IMR-90 (cell line): ENCODE results near the gene USP10.

Source experiments
- POLR2A ChIP-seq: IDR thresholded peaks from 2 replicates; pipeline ENCODE4 v1.6.1; 2012; ENCODE audit warnings: mild to moderate bottlenecking, low read depth, low read length
- RAD21 ChIP-seq: IDR thresholded peaks from 2 replicates; pipeline ENCODE4 v1.6.1; 2012; ENCODE audit warnings: low read length, improper control_type of control experiment
- TF ChIP-seq, protein P1 (sequence below): conservative IDR thresholded peaks from 2 replicates; pipeline ENCODE4 v1.5.1; 2012; ENCODE audit warnings: mild to moderate bottlenecking, low read depth, low read length, improper control_type of control experiment

DNA sequence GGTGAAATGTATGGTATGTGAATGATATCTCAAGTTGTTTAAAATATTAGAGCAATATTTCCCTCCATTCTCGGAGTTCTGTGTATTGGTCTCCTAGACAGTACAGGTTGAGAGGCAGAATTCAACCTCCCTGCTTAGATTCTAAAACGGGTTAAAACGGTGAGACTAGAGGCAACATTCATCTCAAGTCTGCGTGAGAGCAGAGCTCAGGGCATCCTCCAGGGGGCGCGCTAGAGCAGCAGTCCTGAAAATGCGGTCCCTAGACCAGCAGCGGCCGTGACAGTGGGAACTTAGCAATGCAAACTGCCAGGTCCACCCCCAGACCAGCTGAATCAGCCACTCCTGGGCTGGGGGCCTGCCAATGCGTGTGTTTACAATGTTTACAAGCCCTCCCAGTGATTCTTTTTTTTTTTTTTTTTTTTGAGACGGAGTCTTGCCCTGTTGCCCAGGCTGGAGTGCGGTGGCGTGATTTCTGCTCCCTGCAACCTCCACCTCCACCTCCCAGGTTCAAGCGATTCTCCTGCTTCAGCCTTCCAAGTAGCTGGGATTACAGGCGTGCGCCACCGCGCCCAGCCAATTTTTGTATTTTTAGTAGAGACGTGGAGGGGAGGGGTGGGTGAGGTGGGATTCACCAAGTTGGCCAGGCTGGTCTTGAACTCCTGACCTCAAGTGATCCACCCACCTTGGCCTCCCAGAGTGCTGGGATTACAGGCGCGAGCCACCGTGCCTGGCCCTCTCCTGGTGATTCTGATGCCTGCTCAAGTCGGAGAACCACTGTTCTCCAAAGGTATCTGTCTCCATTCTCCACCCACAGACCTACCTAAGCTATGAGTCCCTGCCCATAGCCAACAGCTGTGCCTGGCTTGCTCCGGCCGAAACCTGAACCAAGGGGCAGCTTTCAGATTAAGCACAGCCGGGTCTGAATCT lies 27.3 kb upstream of the USP10 start:
- TF ChIP-seq, protein P1, sequence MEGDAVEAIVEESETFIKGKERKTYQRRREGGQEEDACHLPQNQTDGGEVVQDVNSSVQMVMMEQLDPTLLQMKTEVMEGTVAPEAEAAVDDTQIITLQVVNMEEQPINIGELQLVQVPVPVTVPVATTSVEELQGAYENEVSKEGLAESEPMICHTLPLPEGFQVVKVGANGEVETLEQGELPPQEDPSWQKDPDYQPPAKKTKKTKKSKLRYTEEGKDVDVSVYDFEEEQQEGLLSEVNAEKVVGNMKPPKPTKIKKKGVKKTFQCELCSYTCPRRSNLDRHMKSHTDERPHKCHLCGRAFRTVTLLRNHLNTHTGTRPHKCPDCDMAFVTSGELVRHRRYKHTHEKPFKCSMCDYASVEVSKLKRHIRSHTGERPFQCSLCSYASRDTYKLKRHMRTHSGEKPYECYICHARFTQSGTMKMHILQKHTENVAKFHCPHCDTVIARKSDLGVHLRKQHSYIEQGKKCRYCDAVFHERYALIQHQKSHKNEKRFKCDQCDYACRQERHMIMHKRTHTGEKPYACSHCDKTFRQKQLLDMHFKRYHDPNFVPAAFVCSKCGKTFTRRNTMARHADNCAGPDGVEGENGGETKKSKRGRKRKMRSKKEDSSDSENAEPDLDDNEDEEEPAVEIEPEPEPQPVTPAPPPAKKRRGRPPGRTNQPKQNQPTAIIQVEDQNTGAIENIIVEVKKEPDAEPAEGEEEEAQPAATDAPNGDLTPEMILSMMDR = peak; percentile 89
- TF ChIP-seq POLR2A = no peak
- TF ChIP-seq RAD21 = peak; percentile 82
